Liver (tissue), 9 donors: ENCODE measurements around the gene SLC16A14. TPM values are rescaled to one million over a fixed set of nuclear protein-coding genes. Genes with fewer than 3 reads are reported as not detected.

Experiments used
- DNase-seq: peaks from one replicate; pipeline ENCODE4 v3.0.0-alpha.2; 2017; ENCODE audit warnings: low spot score
- H3K27ac ChIP-seq, 2 donors: one replicate each; pipeline ENCODE4 v1.7.0; 2013; ENCODE audit warnings: inconsistent platforms in 2 of 2, low read length in 2 of 2, control low read depth in 1 of 2, low read depth in 1 of 2, mild to moderate bottlenecking in 1 of 2
- H3K27me3 ChIP-seq, 4 donors: one replicate each; pipeline versions ENCODE4 v1.6.1 to v1.7.0; 2013; ENCODE audit warnings: low read length in 3 of 4, inconsistent platforms in 1 of 4, mild to moderate bottlenecking in 1 of 4, moderate library complexity in 1 of 4; ENCODE audit not compliant: control insufficient read depth in 4 of 4, insufficient read depth in 4 of 4
- H3K36me3 ChIP-seq, 4 donors: one replicate each; pipeline versions ENCODE4 v1.6.1 to v1.7.0; 2013; ENCODE audit warnings: low read length in 3 of 4, mild to moderate bottlenecking in 3 of 4, low read depth in 1 of 4, moderate library complexity in 1 of 4; ENCODE audit not compliant: control insufficient read depth in 4 of 4, insufficient read depth in 3 of 4
- H3K4me1 ChIP-seq, 4 donors: one replicate each; pipeline versions ENCODE4 v1.6.1 to v1.7.0; 2013; ENCODE audit warnings: low read length in 3 of 4, mild to moderate bottlenecking in 3 of 4, moderate library complexity in 1 of 4; ENCODE audit not compliant: control insufficient read depth in 4 of 4, insufficient read depth in 4 of 4
- H3K4me3 ChIP-seq, 3 donors: one replicate each; pipeline versions ENCODE4 v1.6.1 to v1.7.0; 2013; ENCODE audit warnings: low read length in 3 of 3, control low read depth in 1 of 3, low read depth in 1 of 3, mild to moderate bottlenecking in 1 of 3
- H3K9ac ChIP-seq, 2 donors: one replicate each; pipeline ENCODE4 v1.7.0; 2013; ENCODE audit warnings: low read length in 2 of 2, mild to moderate bottlenecking in 2 of 2, moderate library complexity in 2 of 2, control low read depth in 1 of 2, low read depth in 1 of 2
- H3K9me3 ChIP-seq, 4 donors: one replicate each; pipeline versions ENCODE4 v1.6.1 to v1.7.0; 2013; ENCODE audit warnings: low read length in 3 of 4; ENCODE audit not compliant: control insufficient read depth in 4 of 4
- EGR1 ChIP-seq, 2 donors: IDR thresholded peaks; 2 replicates each; pipeline ENCODE4 v1.6.1; 2016 to 2018; ENCODE audit warnings: antibody characterized with exemption in 2 of 2, low read depth in 2 of 2
- FOXA1 ChIP-seq: IDR thresholded peaks from 2 replicates; pipeline ENCODE4 v1.6.1; 2016; ENCODE audit warnings: antibody characterized with exemption
- FOXA2 ChIP-seq: IDR thresholded peaks from 2 replicates; pipeline ENCODE4 v1.6.1; 2016; ENCODE audit warnings: antibody characterized with exemption
- HNF4A ChIP-seq, 2 donors: conservative IDR thresholded peaks; 2 replicates each; pipeline ENCODE4 v1.6.1; 2016; ENCODE audit warnings: antibody characterized with exemption in 2 of 2, mild to moderate bottlenecking in 2 of 2
- JUND ChIP-seq, 2 donors: IDR thresholded peaks; 2 replicates each; pipeline ENCODE4 v1.6.1; 2016; ENCODE audit warnings: antibody characterized with exemption in 2 of 2
- NR2F2 ChIP-seq: IDR thresholded peaks from 2 replicates; pipeline ENCODE4 v1.6.1; 2016; ENCODE audit warnings: antibody characterized with exemption
- RAD21 ChIP-seq, 2 donors: IDR thresholded peaks; 2 replicates each; pipeline ENCODE4 v1.6.1; 2016; ENCODE audit warnings: antibody characterized with exemption in 2 of 2, mild to moderate bottlenecking in 2 of 2
- REST ChIP-seq: IDR thresholded peaks from 2 replicates; pipeline ENCODE4 v1.6.1; 2016; ENCODE audit warnings: antibody characterized with exemption, mild to moderate bottlenecking
- SP1 ChIP-seq: IDR thresholded peaks from 2 replicates; pipeline ENCODE4 v1.6.1; 2018; ENCODE audit warnings: antibody characterized with exemption, mild to moderate bottlenecking
- TAF1 ChIP-seq: conservative IDR thresholded peaks from 2 replicates; pipeline ENCODE4 v1.6.1; 2016; ENCODE audit warnings: antibody characterized with exemption, mild to moderate bottlenecking
- YY1 ChIP-seq: IDR thresholded peaks from 2 replicates; pipeline ENCODE4 v1.6.1; 2016; ENCODE audit warnings: antibody characterized with exemption, mild to moderate bottlenecking
- WGBS: extraction: QIAGEN DNeasy Blood & Tissue Kit; methylation state at CpG from one replicate; pipeline ENCODE4 v1.1.7; 2013; 5-methylcytosine and 5-hydroxymethylcytosine counted together
- polyA plus RNA-seq, 2 donors: library from polyadenylated mRNA; stranded (reverse) in 1 of 2; unstranded in 1 of 2; fragments of 200-250 nt in 1 of 2; fragments of >200 nt in 1 of 2; fragmentation: Nextera tagmentation in 1 of 2; extraction: Ambion mirVana in 1 of 2; gene quantifications; one replicate each; pipeline versions ENCODE4 v1.2.1 to v1.2.3, GENCODE V29; 2013 to 2015
- total RNA-seq, 2 donors: library from RNA; depleted of rRNA; stranded (reverse); fragments of >200 nt; gene quantifications; one replicate each; pipeline ENCODE4 v1.2.3, GENCODE V29; 2014
- TF ChIP-seq, protein P1 (sequence below): fragments of 150-350 bp; IDR thresholded peaks from 2 replicates; pipeline ENCODE4 v1.5.1; 2017; ENCODE audit warnings: improper control_type of control experiment, low read depth, low read length; ENCODE audit not compliant: missing input control
- TF ChIP-seq, protein P2 (sequence below): IDR thresholded peaks from 2 replicates; pipeline ENCODE4 v1.6.1; 2016; ENCODE audit warnings: antibody characterized with exemption
- TF ChIP-seq, protein P3 (sequence below): IDR thresholded peaks from 2 replicates; pipeline ENCODE4 v1.6.1; 2016; ENCODE audit warnings: antibody characterized with exemption
- donor health status: healthy.
- donor health status: healthy.
- donor health status: healthy.
- donor health status: healthy.
- donor health status: healthy.

The SLC16A14 gene
- total and polyA plus RNA-seq, 4 donors, result 0.28 to 3.7 (median 1.1) TPM

DNA sequence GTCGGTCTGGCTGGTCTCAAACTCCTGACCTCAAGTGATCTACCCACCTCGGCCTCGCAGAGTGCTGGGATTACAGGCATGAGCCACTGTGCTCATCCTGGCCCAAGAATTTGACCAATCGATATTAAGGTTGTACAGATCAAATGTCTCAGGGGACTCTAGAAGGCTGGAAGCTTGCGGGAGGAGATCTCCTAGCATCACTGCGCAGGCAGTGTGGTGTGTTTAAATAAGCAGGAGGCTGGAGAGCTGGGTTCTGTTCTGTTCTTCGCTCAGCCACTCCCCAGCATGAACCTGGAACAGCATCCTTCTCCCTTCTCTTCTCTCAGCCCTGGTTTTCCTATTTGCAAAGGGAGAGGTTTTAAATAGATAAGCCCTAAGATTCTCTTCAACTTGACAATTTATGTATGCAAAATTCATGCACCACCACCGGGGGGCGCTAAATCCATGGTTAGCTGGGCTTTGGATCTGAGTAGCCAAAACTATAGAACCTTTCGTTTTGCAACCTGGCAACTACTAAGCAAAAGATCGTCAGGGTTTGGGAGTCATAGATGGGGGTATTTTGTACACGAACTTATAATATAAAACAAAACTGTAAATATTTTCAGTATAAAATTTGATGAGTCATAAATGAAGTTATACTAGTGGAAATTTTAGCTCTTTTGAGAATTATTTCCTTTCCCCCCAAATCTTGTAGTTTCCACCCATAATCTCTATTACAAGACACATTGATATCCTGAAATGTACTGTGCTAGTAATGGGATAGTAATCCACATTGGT lies 60.6 kb downstream of the SLC16A14 start:
- peak; percentile 87 for DNase-seq
- H3K4me3 ChIP-seq, result peak overlapping the region in 1 of 3 donors; percentile 32
- H3K9ac ChIP-seq, result no peak overlapping the region
- H3K9me3 ChIP-seq, result no peaks in the 10 kb centered on the region
- WGBS, result 49% methylated on average over 12 of the region's 12 CpGs
- H3K27me3 ChIP-seq, result no peaks in the 10 kb centered on the region
- TF ChIP-seq, protein P1, sequence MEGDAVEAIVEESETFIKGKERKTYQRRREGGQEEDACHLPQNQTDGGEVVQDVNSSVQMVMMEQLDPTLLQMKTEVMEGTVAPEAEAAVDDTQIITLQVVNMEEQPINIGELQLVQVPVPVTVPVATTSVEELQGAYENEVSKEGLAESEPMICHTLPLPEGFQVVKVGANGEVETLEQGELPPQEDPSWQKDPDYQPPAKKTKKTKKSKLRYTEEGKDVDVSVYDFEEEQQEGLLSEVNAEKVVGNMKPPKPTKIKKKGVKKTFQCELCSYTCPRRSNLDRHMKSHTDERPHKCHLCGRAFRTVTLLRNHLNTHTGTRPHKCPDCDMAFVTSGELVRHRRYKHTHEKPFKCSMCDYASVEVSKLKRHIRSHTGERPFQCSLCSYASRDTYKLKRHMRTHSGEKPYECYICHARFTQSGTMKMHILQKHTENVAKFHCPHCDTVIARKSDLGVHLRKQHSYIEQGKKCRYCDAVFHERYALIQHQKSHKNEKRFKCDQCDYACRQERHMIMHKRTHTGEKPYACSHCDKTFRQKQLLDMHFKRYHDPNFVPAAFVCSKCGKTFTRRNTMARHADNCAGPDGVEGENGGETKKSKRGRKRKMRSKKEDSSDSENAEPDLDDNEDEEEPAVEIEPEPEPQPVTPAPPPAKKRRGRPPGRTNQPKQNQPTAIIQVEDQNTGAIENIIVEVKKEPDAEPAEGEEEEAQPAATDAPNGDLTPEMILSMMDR, result peak; percentile 84
- TF ChIP-seq FOXA1, result no peak
- TF ChIP-seq HNF4A (conservative IDR thresholded peaks at IDR 0.05), result no peak
- peak; percentile 94 to 96 for TF ChIP-seq RAD21 (IDR thresholded peaks at IDR 0.05)
- no peak for TF ChIP-seq REST
- H3K27ac ChIP-seq, result no peak overlapping the region
- no peaks in the 10 kb centered on the region for H3K4me1 ChIP-seq
- H3K36me3 ChIP-seq, result no peaks in the 10 kb centered on the region

DNA sequence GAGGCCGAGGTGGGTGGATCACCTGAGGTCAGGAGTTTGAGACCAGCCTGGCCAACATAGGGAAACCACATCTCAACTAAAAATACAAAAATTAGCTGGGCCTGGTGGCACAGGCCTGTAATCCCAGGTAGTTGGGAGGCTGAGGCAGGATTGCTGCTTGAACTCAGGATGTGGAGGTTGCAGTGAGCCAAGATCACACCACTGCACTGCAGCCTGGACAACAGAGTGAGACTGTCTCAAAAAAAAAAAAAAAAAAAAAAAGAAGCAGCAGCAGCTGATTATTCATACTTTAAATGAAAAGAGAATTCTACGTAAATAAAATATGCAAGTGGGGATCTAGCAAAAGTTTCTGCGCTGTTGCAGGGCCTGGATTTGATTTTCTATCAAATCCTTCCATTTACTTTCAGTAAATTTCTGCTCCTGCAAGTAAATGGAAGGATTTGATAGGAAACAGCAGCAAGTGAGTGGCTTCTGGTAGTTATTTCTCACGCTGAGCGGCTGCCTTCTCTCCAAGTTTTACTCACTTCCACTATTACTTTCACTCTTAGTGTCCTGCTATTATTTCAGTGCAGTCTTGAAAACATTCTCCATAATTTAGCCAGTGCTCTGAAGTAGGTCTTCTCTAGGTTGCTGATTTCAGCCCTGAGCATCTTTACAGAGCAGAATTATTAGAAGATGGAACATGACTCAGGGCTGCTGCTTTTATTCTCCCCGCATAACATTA lies 68.4 kb downstream of the SLC16A14 start:
- Histone ChIP-seq H3K9me3 (no peaks in the 10 kb centered on the region), H3K4me3 (no peak overlapping the region), H3K36me3 (no peaks in the 10 kb centered on the region), H3K4me1 (no peaks in the 10 kb centered on the region), H3K27me3 (no peaks in the 10 kb centered on the region), H3K9ac (no peak overlapping the region), H3K27ac (no peak overlapping the region)
- WGBS, result 89% methylated on average over 6 of the region's 6 CpGs
- no peak for TF ChIP-seq NR2F2
- no peak for TF ChIP-seq TAF1
- no peak for TF ChIP-seq RAD21 (IDR thresholded peaks at IDR 0.05)
- TF ChIP-seq SP1, result no peak
- TF ChIP-seq EGR1 (IDR thresholded peaks at IDR 0.05; ENCODE audit: low read depth in 2 of 2), result no peak
- TF ChIP-seq FOXA2, result no peak
- TF ChIP-seq YY1, result no peak
- TF ChIP-seq JUND (IDR thresholded peaks at IDR 0.05), result no peak
- TF ChIP-seq, protein P2, sequence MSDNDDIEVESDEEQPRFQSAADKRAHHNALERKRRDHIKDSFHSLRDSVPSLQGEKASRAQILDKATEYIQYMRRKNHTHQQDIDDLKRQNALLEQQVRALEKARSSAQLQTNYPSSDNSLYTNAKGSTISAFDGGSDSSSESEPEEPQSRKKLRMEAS, result no peak
- TF ChIP-seq, protein P1, result no peak
- TF ChIP-seq, protein P3, sequence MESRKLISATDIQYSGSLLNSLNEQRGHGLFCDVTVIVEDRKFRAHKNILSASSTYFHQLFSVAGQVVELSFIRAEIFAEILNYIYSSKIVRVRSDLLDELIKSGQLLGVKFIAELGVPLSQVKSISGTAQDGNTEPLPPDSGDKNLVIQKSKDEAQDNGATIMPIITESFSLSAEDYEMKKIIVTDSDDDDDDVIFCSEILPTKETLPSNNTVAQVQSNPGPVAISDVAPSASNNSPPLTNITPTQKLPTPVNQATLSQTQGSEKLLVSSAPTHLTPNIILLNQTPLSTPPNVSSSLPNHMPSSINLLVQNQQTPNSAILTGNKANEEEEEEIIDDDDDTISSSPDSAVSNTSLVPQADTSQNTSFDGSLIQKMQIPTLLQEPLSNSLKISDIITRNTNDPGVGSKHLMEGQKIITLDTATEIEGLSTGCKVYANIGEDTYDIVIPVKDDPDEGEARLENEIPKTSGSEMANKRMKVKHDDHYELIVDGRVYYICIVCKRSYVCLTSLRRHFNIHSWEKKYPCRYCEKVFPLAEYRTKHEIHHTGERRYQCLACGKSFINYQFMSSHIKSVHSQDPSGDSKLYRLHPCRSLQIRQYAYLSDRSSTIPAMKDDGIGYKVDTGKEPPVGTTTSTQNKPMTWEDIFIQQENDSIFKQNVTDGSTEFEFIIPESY, result no peak
- TF ChIP-seq FOXA1, result no peak
- no peak for DNase-seq
